Cerebellar cortex (tissue), 1 donor: ENCODE measurements around the gene RPL29.
A peak's percentile ranks its signal among the peaks of the same experiment; 100 is the strongest.
"Not testable (repeated sequence)": the region's sequence is repeated elsewhere in the genome, so short reads cannot be mapped to it uniquely, and the experiment has no call there.

Experiments
- DNase-seq: peaks from one replicate; pipeline ENCODE4 v3.0.0-alpha.2; 2015; ENCODE audit warnings: low spot score

Gene RPL29

DNA sequence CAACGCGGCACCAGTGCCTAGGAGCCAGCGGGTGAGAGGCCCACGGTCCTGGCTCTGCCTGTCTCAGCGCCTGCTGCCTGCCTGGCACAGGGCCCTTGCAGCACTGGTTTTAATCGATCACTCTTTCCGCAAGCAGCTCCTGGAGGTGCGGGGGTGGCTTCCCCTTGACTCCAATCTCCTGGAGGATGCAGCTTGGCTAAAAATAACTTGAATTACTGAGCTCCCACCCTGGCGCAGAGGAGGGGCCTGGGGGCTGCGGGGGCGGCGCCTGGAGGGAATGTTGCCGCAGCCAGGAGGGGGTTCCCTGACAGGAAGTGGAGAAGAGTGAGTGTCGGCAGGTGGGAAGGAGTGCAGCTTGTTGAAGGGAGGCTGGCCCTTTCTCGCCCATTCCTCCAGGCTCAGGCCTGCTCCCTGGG is 9.9 kb upstream of the RPL29 start:
- DNase-seq = no peak

DNA sequence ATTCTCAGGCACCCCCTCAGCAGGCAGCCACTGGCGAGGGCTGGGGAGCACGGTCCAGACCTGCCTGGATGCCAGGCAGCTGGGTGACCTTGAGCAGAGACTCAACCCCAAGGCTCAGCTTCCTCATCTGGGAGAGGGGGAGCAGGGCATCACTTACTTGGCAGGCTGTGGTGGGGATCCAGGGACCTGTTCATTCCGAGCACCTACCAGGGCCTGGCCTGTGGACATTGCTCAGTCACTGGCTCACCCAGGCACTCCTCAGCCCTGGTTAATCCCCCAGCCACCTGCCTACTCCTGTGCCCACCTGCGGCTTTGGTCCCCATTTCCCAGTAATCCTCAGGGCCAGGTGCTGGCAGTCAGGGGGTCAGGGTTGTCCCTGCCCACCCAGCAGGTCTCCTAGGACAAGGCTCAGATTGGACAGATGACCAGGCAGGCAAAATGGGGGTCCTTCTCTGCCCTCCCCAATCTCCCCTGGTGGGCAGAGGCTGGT is 9.3 kb upstream of the RPL29 start:
- DNase-seq = no peak

DNA sequence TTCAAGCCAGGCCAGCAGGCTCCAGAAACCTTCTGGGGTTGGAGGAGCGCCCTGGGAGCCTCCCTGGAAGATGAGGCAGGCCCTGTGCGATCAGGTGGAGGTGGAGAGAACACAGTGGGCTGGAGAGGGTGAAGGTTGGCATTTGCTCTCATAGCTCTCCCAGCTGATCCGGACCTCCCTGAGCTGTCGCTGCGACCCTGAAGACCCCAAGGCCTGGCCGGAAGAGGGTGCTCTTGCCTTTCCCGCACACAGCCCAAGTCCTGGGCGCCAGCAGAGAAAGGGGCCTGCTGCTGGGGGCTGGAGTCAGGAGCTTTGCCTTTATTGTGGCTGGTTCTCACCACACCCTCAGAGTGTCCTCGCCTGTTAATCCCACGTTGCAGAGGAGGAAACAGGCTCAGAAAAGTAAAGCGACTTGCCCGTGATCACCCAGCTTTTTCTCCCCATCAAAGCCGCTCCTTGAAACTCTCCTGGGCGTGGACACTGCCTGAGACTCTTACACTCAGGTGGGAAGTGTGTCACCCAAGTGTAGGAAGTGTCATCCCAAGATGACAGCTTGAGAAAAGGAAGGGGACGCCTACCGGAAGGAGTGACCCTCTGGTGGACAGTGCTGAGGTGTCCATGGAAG is 8.6 kb upstream of the RPL29 start:
- DNase-seq = peak; percentile 51

DNA sequence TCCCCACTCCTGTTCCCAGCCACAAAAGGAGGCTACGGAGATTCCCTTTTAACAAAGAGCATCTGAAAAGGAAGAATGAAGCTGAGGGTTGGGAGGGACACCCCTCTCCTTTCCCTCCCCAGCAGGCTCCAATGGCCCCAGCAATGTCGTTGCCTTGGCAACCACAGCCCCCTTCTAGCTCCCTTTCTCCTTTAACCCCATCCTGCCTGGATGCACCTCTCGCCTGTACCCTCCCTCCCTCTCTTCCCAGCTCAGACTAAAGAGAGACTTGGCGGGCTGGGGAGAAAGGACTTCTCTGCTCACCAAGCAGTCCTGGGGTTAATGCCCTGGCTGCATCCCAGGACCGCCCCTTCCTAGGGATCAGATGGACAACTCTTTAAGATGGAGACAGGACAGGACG is 7.1 kb upstream of the RPL29 start:
- no peak for DNase-seq

DNA sequence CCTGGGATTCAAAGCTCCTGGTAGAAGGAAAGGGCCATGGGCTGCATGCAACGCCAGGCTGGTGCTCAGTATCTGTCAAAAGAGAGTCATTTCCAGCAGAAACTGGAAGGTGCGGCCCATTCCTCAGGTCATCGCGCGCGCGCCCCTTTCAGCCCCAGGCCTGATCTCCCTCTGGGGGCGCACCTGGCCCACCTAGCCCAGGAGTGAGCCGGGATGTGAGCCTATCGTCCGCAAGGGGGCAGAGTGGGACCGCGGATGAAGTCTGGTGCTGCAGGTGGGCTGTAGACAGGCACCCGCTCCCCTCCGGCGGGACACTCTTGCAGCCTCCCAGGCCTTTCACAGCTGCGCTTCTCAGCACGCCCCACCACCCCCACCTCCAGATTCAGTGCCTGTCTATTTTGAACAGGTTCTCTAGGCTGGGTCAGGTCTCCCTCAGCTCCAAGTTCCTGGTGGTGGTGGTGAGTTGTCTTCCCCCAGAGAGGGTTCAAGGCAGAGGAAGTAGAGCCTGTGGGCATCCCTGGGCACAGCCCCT is 5.8 kb upstream of the RPL29 start:
- peak; percentile 88 for DNase-seq

DNA sequence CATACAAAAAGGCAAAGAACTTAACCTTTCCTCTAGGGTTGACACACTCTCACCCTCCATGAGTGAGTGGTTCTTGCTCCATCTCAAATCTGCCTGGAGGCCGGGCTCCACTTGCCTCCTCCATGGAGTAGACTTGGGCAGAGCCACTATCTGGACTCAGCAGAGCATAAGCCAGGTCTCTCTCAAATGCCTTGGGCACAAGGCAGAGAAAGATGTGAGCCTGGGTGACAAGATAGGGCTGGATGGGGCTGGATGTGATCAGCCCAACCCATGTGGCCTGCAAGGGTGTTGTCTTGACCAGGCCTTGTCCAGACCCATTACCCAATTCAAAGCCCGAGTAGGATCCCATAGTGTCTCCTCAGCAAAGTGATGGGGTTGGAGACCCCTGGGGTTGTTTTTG is 4.2 kb upstream of the RPL29 start:
- no peak for DNase-seq

DNA sequence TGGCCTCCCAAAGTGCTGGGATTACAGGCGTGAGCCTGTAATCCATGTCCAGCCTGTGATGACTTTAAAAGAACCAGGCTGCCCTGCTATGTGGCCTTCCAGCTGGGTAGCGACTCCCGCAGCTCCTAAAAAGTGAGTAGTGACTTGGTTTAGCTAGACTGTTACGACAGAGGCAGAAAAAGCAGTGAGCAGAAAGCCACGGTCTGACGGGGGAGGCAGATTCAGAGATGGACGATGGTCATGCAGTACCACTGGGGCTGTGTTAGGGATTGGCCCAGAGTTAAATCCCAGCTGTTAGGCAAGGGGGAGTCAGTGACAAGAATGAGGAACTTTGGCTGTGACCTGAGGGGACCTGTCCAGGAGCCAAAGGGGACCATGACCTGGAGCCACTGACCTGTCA is 3.1 kb upstream of the RPL29 start:
- no peak for DNase-seq

DNA sequence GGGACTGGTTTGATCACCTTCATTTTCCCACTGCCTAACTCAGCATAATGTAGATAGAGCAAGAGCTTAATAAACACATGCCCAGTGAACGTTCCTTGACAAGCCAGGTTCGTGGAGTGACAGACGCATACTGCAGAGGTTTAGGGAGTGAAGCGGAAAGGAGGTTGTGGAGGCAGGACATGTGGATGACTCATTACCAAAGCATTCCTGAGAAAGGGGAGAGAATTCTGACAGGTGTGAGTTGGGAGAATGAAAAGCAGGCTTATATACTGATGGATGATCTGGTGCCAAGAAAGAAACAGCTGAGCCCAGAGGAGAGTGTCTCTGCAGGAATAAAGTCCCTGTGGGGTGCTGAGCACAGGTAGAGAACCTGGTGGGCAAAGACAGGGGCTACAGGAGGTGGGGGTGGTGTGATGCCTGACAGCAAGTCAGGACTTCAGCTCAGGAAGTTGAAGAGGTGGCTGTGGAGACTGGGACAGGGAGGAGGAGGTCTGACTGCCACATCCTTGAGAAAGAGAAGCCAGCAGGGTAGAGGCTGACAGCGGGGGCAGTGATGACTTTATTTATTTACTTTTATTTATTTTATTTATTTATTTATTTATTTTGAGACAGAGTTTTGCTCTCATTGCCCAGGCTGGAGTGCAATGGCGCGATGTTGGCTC is 2.4 kb upstream of the RPL29 start:
- no peak for DNase-seq

DNA sequence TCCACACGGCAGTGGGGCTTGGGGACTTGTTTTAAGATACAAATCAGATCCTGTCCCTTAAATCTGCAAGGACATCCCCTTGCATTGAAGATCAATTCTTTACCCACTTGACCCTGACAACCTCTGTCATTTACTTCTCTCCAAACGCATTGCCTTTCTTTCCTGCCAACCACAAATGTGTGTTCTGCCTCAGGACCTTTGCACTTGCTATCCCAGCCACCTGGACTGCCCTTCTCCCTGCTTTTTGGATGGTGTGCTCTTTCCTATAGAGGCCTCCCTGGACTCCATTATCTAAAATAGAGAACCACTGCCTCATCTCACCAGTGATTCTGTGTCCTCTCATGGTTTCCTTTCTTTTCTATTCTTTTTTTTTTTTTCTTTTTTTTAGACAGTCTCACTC is 1.5 kb upstream of the RPL29 start:
- DNase-seq = no peak

DNA sequence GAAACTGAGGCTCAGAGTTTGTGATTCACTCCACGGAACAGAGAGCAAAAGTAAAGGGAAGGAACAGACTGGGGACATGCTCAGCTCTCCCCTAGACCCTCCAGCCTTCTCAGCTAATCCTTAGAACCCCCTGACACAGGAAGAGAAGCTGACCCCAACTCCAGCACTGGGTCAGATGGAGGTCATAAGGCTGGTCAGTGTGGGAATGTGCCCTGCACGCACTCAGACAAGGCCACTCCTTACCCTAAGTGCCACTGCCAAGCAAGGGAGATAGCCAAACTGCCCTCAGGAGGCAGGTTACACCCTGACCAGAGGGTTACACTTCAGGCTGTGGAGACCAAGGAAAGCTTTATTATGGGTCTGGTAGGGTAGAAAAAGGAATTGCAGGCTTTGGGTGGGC is 1.2 kb downstream of the RPL29 start:
- no peak for DNase-seq

DNA sequence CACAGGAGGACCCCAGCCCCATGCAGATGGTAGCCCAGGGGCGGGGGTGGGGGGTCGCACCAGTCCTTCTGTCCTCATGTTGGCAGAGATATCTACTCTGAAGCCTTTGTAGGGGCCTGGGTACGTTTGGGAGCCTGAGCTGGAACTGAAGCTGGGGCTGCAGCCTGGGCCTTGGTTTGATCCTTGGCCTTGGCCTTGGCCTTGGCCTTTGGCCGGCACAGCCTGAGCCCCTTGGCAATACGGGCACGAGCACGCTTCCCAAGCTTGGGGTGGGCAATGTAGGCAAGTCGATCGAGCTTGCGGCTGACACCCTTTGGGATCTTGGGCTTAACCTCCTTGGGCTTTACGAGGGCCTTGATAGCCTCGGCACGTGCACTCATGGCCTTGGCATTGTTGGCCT is 2.0 kb downstream of the RPL29 start:
- DNase-seq = not testable (repeated sequence)

DNA sequence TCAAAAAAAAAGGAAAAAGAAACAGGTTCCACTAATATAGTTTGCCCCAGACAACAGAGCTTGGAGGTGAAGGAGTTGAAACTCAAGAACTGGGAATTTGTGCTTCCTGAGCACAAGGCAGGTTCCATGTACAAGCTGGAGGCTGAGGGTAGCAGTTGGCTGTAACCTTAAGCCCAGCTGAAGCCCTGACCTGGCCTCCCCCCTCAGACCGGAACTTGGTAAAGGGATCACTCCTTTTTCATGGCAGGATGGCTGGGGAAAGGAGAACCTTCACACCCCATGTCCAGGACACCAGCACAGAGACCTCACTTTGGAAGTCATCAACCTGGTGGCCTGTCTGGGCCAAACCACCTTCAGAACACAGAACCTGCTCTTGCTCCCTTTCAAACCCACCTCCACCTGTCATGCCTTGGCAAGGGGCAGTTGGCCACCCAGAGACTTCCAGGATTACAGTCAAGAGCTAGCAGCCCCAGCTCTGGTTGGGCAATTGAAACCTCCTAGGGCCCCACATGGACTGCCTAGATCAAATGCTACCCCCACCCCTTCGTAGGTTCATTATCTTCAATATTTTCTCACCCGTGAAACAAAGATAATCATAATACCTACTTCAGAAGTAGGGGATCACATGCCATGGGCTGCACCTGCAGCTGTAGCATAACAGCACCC is 3.5 kb downstream of the RPL29 start:
- DNase-seq = peak; percentile 58

DNA sequence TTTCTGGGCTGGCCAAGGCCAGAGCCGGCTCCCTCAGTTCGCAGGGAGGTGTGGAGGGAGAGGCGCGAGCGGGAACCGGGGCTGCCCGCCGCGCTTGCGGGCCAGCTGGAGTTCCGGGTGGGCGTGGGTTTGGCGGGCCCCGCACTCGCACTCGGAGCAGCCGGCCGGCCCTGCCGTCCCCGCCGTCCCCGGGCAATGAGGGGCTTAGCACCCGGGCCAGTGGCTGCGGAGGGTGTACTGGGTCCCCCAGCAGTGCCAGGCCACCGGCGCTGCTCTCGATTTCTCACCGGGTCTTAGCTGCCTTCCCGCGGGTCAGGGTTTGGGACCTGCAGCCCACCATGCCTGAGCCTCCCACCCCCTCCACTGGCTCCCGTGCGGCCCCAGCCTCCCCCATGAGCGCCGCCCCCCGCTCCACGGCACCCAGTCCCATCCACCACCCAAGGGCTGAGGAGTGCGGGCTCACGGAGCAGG is 5.2 kb downstream of the RPL29 start:
- not testable (repeated sequence) for DNase-seq

DNA sequence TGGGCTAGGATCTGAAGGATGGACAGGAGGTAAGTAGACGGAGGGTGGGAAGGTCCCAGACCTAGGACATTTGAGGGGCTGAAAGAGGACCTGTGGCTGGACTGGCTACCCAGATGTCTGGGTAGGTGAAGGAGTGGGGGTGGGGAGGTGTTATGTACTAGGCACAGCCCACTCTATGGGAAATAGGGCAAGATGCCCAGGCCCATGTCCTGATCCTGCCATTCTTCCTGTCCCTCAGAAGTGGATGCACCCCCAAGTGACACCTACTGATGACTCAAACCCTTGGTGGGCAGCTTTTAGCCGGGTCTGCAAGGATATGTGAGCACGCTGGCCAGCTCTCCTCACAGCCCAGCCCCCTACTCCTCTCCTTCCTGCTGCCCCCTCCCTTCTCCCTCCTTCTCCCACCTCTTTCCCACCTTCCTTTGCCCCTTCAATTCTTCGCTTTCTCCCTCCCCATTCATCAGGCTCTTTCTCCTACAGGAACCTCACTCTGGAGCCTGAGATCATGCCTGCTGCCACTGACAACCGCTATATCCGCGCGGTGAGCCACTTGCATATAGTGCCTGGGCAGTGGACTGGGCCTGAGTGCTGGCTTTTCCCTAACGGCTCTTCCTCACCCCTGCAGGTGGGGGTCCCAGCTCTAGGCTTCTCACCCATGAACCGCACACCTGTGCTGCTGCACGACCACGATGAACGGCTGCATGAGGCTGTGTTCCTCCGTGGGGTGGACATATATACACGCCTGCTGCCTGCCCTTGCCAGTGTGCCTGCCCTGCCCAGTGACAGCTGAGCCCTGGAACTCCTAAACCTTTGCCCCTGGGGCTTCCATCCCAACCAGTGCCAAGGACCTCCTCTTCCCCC is 7.2 kb downstream of the RPL29 start:
- DNase-seq = no peak

DNA sequence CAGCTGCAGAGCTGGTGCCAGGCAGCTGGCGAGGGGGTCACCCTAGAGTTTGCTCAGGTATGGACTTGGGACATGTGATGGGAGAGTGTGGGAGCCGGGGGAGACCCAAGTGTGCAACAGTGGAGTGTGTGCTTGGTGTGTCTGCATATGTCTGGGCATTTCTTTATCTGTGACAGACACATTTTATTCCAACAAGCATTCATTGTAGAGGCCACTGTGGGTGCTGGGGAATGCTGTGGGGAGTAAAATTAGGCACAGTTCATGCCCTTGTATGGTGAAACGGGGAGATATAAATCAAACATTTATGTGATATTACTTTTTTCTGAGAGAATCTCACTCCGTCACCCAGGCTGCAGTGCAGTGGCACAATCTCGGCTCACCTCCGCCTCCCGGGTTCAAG is 8.1 kb downstream of the RPL29 start:
- DNase-seq = no peak

DNA sequence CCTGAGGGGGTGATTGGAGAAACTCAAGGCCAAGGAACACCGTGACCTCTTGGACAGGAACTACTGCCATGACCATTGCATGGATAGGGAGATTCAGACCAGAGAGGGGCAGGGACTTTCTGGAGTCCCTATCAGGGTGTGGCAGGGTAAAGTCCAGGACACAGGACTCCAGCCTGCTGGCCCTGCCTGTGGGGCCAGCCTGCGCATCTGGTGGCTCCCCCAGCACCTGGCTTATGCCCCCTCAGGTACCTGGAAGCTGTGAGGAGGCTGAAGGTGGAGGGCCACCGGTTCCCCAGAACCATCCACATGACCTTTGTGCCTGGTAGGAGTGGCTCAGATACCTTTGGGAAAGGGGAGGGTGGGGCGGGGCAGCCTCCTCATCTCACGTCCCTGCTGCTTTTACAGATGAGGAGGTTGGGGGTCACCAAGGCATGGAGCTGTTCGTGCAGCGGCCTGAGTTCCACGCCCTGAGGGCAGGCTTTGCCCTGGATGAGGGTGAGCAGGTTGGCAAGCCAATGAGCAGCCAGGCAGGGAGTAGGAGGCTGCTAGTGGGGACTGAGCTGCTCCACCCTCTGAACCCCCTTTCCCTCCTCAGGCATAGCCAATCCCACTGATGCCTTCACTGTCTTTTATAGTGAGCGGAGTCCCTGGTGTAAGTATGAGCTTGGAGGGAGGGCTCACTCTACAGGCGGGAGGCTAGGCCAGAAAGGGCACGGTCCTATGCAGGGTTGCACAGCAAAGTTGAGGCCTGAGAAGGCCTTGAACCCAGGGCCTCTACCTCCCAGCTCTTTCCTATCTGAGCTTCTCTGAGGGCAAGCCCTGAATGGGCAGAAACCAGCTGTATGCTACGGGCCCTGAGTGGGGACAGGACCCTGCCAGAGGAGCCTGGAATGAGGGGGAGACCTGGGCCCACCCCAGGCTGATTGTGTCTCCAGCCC is 9.4 kb downstream of the RPL29 start:
- DNase-seq = no peak

DNA sequence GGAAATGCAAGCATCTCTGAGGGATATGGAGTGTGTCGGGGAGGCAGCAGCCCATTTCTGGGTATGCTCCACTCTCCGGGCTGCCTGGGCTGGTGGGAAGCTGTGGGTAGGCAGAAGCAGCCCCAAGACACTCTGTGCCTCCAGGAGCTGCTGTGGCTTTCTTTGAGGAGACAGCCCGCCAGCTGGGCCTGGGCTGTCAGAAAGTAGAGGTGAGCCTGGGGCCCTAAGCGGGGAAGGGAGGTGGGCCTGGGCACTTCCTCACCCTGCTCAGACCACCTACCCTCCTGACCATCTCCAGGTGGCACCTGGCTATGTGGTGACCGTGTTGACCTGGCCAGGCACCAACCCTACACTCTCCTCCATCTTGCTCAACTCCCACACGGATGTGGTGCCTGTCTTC is 10.6 kb downstream of the RPL29 start:
- DNase-seq = no peak

DNA sequence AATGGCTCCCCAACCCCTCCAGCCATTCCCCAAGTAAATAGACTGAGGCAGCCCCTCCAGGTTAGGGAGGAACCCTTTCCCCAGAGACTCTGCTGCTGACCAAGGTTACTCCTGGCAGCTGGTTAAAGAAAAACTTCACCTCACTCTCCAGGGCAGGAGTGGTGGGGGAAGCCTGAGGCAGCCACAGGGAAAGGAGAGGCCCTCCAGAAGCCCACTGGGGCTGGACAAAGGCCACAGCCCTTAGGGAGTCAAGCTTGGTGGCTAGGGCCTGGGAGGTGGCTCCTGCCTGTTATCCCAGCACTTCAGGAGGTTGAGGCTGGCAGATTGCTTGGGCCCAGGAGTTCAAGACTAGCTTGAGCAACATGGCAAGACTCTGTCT is 11.4 kb downstream of the RPL29 start:
- no peak for DNase-seq

DNA sequence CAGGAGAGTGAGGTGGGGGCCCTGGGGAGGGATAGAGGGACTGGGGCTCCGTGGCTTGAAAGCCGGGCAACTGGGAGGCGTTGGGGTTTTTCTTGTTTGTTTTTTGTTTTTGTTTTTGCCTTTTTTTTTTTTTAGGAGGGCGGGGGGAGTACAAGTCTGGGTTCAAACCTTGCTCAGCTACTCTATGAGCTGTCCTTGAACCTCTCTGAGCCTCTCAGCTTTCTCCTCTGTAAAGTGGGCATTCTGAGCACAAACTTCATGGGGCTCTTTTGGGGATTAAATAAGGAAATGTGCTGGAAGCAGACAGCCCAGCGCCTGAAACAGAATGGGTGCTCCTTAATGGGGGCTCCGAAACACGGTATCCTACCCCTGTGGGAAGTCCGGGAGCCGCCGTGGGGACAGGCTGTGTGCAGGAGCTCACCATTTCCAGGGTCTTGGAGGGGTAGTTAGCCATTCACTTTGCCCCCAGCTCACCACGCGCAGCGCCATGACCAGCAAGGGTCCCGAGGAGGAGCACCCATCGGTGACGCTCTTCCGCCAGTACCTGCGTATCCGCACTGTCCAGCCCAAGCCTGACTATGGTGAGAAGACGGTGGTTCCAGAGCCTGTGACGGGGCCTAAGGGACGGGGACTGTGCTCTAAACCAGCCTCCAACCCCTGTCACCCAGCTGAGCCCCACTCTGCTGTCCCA is 12.0 kb downstream of the RPL29 start:
- no peak for DNase-seq

DNA sequence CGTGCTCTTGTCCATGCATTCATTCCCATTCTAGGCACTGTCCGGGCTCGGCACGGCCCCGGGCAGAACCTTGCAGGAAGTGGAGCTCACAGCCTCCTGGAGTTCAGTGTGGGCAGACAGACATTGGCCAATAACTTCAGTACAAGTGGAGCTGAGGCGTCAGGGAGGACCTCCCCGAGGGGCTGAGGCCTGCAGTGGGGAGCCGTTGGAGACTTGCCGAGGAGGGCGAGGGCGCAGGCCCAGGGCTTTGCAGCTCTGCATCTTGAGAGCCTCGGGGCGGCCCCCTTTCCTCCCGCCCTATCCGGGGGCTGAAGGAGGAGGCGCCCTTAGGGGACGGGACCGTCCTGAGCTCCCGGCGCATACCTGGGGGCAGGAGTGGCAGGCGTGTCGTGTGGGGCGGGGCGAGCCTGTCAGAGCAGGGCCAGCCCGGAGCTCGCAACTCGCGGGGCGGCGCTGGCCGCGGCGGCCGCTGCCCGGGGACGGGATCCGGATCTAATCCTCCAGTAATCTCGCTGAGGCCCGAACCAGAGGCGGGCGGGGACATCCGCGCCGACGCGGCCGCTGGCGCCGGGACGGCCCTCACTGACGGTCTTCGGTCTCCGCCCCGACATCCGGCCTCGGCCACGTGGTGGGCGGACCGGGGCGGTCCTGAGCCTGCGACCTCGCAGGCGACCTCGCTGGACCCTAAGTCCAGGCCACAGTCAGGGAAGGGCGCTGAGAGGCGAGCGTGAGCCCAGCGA is 12.7 kb downstream of the RPL29 start, which contains the start of gene ACY1:
ACY1 (plus strand) TSS at position 698 of the 740 bp plus-strand sequence. CDS start 530 bp downstream, outside the sequence.
- DNase-seq = peak; percentile 74
